Suprapubic skin (tissue), 4 donors: ENCODE results near the gene FOLR2.

Experiments used
- CTCF ChIP-seq, 2 donors: fragments of 200-600 bp in 1 of 2; fragments of 450-650 bp in 1 of 2; sonication (generic) in 1 of 2; IDR thresholded peaks; one replicate each; pipeline ENCODE4 v1.5.1; 2016 to 2019; ENCODE audit warnings: antibody characterized with exemption in 2 of 2, mild to moderate bottlenecking in 1 of 2, moderate library complexity in 1 of 2
- POLR2A ChIP-seq, 2 donors: fragments of 450-650 bp; IDR thresholded peaks; one replicate each; pipeline ENCODE4 v1.6.1; 2017; ENCODE audit warnings: antibody characterized with exemption in 2 of 2, mild to moderate bottlenecking in 2 of 2, moderate library complexity in 2 of 2
- POLR2AphosphoS5 ChIP-seq, 3 donors: sonication (generic); formaldehyde crosslinking; IDR thresholded peaks; one replicate each; pipeline ENCODE4 v1.6.1; 2017; ENCODE audit warnings: antibody characterized with exemption in 3 of 3

GRCh38 chr11:72234514-72234830 lies 17.9 kb downstream of the FOLR2 start:
- TF ChIP-seq POLR2A (IDR thresholded peaks at IDR 0.05): no peak
- TF ChIP-seq CTCF (IDR thresholded peaks at IDR 0.05): no peak
- no peak for TF ChIP-seq POLR2AphosphoS5 (IDR thresholded peaks at IDR 0.05)
